ENCODE data around the gene R3HDM4. TPM values are rescaled to one million over a fixed set of nuclear protein-coding genes. Genes with fewer than 3 reads are reported as not detected.

Gene R3HDM4
- total RNA-seq, 2 donors from 2014 or later, result 19.5 to 30.4 TPM

DNA sequence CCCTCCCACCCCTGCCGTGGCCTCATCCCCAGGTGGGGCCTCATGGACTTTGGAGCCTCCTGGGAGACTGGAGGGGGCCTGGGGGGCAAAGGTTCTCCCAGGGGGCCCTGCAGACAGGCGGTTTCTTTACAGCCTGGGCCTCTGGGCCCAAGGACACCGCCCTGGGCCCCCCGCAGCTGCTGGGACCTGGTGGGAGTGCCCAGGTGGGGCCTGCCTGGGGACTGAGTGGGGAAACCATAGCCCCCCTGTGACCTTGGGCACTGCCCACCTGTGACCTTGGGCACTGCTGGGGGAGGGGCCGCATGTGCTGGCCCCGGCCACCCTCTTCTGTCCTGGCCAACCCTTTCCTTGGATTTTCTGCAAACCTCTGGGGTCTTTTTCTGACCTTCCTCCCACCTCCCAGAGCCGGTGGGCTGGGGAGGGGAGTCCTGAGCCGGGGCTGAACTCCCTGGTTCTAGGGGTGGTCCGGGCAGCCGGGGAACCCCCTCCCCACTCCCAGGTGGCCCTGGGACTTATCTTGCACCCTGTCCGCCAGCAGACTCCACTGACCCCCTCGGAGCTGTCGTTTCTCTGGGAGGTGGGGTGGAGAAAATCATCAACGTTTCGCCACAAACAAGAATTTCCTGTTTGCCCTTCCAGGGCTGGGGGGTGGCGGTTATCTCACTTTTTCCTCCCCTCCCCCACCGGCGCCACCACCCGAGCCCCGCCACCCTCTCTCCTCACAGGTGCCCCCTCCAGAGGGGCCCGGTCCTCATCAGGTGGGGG lies 39.8 kb upstream of the R3HDM4 start:
- H3K36me3 ChIP-seq, result no peaks in the 10 kb centered on the region

DNA sequence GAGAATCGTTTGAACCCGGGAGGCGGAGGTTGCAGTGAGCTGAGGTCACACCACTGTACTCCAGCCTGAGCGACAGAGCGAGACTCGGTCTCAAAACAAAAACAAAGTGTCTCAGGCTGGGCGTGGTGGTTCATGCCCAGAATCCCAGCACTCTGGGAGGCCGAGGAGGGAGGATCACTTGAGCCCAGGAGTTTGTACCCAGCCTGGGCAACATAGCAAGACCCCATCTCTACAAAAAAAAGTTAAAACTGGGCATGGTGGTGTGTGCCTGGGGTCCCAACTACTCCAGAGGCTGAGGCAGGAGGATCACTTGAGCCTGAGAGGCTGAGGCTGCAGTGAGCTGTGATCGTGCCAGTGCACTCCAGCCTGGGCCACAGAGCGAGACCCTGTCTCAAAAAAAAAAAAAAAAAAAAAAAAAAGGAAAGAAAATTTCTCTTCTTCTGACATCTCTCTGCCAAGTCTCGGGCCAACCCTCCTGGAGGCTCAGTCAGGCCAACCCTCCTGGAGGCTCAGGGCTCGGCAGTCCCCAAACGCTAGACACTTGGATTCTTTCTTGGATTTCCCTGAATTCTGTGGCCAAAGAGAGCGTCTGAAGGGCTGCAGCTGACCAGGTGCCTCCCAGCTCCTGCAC lies 39.1 kb upstream of the R3HDM4 start:
- no peaks in the 10 kb centered on the region for H3K9me3 ChIP-seq
- H3K27ac ChIP-seq, result no peak overlapping the region
- H3K4me1 ChIP-seq, result peaks cover 0 to 8% of the 10 kb centered on the region in 2 donors
- no peaks in the 10 kb centered on the region for H3K27me3 ChIP-seq
- no peak overlapping the region for H3K4me3 ChIP-seq
- no peaks in the 10 kb centered on the region for H3K36me3 ChIP-seq
- no peak for DNase-seq (ENCODE audit: low spot score)
- TF ChIP-seq, protein P1, sequence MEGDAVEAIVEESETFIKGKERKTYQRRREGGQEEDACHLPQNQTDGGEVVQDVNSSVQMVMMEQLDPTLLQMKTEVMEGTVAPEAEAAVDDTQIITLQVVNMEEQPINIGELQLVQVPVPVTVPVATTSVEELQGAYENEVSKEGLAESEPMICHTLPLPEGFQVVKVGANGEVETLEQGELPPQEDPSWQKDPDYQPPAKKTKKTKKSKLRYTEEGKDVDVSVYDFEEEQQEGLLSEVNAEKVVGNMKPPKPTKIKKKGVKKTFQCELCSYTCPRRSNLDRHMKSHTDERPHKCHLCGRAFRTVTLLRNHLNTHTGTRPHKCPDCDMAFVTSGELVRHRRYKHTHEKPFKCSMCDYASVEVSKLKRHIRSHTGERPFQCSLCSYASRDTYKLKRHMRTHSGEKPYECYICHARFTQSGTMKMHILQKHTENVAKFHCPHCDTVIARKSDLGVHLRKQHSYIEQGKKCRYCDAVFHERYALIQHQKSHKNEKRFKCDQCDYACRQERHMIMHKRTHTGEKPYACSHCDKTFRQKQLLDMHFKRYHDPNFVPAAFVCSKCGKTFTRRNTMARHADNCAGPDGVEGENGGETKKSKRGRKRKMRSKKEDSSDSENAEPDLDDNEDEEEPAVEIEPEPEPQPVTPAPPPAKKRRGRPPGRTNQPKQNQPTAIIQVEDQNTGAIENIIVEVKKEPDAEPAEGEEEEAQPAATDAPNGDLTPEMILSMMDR (IDR thresholded peaks at IDR 0.05), result no peak

More for the DNA sequence above, 39.8 kb upstream of the R3HDM4 start:
- H3K4me1 ChIP-seq, result peaks cover 0 to 8% of the 10 kb centered on the region in 2 donors
- TF ChIP-seq, protein P1 (IDR thresholded peaks at IDR 0.05), result no peak
- H3K27me3 ChIP-seq, result no peaks in the 10 kb centered on the region
- H3K4me3 ChIP-seq, result no peak overlapping the region
- DNase-seq (ENCODE audit: low spot score), result no peak
- no peaks in the 10 kb centered on the region for H3K9me3 ChIP-seq
- no peak overlapping the region for H3K27ac ChIP-seq

DNA sequence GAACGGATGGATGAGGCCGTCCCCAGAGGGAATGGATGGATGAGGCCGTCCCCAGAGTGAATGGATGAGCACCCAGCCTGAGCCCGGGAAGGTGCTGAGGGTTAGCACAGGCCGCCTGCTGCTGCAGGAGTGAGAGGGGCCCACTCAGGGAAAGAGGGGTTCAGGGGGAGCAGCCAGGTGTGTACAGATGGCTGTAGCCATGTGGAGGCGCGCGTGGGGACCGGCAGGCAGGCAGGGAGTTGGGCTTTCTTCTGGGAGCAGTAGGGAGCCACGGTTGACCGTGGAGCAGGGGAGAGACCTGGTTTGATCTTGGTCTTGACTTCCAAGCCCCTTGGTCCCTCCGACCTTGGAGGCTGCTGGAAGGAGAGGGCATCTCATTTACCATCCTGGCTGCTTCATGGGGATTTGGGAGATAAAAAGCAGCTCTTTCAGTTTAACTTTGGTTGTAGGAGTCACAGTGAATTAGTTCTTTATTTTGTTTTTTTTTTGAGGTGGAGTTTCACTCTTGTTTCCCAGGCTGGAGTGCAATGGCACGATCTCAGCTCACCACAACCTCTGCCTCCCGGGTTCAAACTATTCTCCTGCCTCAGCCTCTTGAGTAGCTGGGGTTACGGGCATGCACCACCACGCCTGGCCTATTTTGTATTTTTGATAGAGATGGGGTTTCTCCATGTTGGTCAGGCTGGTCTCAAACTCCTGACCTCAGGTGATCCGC lies 37.5 kb upstream of the R3HDM4 start:
- Histone ChIP-seq H3K27me3 (no peaks in the 10 kb centered on the region), H3K36me3 (no peaks in the 10 kb centered on the region), H3K9me3 (no peaks in the 10 kb centered on the region), H3K4me3 (no peak overlapping the region), H3K4me1 (peaks cover 0 to 8% of the 10 kb centered on the region in 2 donors), H3K27ac (no peak overlapping the region)
- DNase-seq (ENCODE audit: low spot score), result no peak
- TF ChIP-seq, protein P1 (IDR thresholded peaks at IDR 0.05), result no peak

DNA sequence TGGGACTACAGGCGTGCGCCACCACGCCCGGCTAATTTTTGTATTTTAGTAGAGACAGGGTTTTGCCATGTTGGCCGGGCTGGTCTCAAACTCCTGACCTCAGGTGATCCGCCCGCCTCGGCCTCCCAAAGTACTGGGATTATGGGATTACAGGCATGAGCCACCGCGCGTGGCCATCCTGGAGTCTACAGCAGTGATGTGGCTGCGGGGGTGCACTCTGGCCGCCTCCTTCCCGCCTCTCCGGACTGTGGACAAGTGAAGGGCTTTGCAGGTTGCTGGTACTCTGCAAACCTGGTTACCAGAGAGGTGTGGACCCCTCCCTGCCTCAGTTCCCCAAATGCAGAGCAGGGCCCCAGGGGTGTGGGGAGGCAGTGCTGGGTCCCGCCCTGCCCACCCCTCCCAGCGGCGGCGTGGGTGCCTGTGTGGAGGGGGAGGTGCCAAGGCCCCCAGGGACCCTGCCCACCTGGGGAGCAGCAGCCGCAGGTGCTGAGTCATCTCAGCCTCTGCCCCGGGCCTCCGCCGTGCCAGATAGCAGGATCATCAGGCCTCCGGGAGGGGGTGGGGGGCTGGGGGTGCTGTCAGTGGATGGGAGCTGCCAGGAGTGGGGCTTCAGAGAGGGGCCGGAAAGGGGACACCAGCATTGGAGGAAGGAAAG lies 36.0 kb upstream of the R3HDM4 start:
- H3K9me3 ChIP-seq, result no peaks in the 10 kb centered on the region
- TF ChIP-seq, protein P1 (IDR thresholded peaks at IDR 0.05), result no peak
- H3K4me1 ChIP-seq, result peaks cover 0 to 8% of the 10 kb centered on the region in 2 donors
- no peaks in the 10 kb centered on the region for H3K36me3 ChIP-seq
- H3K4me3 ChIP-seq, result no peak overlapping the region
- H3K27me3 ChIP-seq, result no peaks in the 10 kb centered on the region
- no peak for DNase-seq (ENCODE audit: low spot score)
- H3K27ac ChIP-seq, result no peak overlapping the region

DNA sequence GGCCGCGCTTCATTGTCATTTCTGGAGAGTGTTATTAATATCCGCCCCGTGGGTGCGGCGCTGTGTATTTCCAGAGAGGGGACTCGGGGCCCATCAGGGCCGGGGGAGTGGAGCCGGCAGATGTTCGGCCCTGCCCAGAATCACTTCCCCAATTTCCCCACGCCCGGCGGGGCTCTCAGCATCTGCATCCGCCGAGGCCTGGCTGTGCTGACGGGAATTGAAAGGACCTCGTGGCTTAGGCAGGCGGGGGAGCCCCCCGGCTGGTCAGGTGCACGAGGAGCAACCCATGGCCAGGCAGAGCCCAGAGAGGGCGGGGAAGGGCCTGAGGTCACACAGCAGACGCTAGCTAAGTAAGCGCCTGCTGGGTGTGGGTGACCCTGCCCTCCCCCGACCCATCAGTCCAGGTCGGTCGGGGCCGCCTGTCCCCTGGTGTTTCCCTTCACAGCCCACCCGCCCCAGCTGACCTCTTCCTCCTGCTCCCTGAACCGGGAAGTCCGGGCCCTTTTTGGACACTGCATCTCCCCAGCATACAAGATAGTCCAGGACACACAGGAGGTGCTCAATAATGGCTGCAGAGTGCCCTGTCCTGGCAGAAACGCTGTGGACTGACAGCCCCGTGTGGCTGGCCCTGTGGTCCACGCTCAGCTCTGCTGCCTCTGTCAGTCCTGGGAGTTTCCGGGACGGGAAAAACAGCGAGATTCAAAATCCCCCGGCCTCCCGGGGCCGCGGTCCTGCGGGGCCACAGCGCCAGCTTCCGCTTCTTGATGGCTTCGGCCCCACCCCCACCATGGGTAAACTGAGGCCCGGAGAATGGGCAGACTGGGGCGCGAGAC lies 34.9 kb upstream of the R3HDM4 start:
- no peaks in the 10 kb centered on the region for H3K27me3 ChIP-seq
- TF ChIP-seq, protein P1 (IDR thresholded peaks at IDR 0.05), result no peak
- H3K27ac ChIP-seq, result no peak overlapping the region
- DNase-seq (ENCODE audit: low spot score), result no peak
- no peaks in the 10 kb centered on the region for H3K9me3 ChIP-seq
- H3K4me1 ChIP-seq, result peaks cover 0 to 6% of the 10 kb centered on the region in 2 donors
- no peak overlapping the region for H3K4me3 ChIP-seq
- H3K36me3 ChIP-seq, result no peaks in the 10 kb centered on the region

All from right atrium auricular region (tissue), 2 donors.